Keratinocyte (primary cell): ENCODE measurements around the gene PRRC2C. TPM values are rescaled to one million over a fixed set of nuclear protein-coding genes. Genes with fewer than 3 reads are reported as not detected.

ENCODE experiments used
- DNase-seq: peaks from one replicate; pipeline ENCODE4 v3.0.0-alpha.2; 2011; ENCODE audit warnings: low read depth, missing footprints, low spot score
- FAIRE-seq: peaks from 2 replicates; lab custom pipeline; 2011; peaks lifted over from hg19 to GRCh38; lab: Jason Lieb, UNC
- H2AFZ ChIP-seq: 2 replicates; pipeline ENCODE4 v1.6.0; 2012; ENCODE audit warnings: low read length, control low read depth, inconsistent platforms; ENCODE audit not compliant: control insufficient read depth
- H3K27ac ChIP-seq: 2 replicates; pipeline ENCODE4 v1.5.1; 2011; ENCODE audit warnings: low read length; ENCODE audit not compliant: control insufficient read depth, insufficient read depth
- H3K27me3 ChIP-seq: 3 replicates; pipeline ENCODE4 v1.6.0; 2011; ENCODE audit warnings: low read length; ENCODE audit not compliant: control insufficient read depth, insufficient read depth; ENCODE audit errors: extremely low read depth
- H3K36me3 ChIP-seq, 2 experiments: 2 replicates in 1 of 2; 3 replicates in 1 of 2; pipeline ENCODE4 v1.5.1; 2011; ENCODE audit warnings: low read length in 2 of 2, mild to moderate bottlenecking in 1 of 2; ENCODE audit not compliant: control insufficient read depth in 2 of 2, insufficient read depth in 2 of 2; ENCODE audit errors: extremely low read depth in 1 of 2
- H3K4me1 ChIP-seq: 3 replicates; pipeline ENCODE4 v1.5.1; 2011; ENCODE audit warnings: low read length; ENCODE audit not compliant: control insufficient read depth, insufficient read depth; ENCODE audit errors: extremely low read depth
- H3K4me2 ChIP-seq: 3 replicates; pipeline ENCODE4 v1.6.0; 2011; ENCODE audit warnings: low read depth, low read length; ENCODE audit not compliant: control insufficient read depth, insufficient read depth; ENCODE audit errors: extremely low read depth
- H3K4me3 ChIP-seq, 3 experiments: fragments of 200-600 bp in 1 of 3; sonication (generic) in 1 of 3; 2 replicates in 2 of 3; 3 replicates in 1 of 3; pipeline ENCODE4 v1.5.1; 2011 to 2016; ENCODE audit warnings: low read length in 3 of 3, mild to moderate bottlenecking in 3 of 3, control low read depth in 2 of 3, inconsistent platforms in 1 of 3, low read depth in 1 of 3, mixed read lengths in 1 of 3, mixed run types in 1 of 3, moderate library complexity in 1 of 3; ENCODE audit not compliant: control insufficient read depth in 2 of 3, insufficient read depth in 2 of 3; ENCODE audit errors: extremely low read depth in 1 of 3
- H3K79me2 ChIP-seq: 2 replicates; pipeline ENCODE4 v1.6.0; 2012; ENCODE audit warnings: low read length; ENCODE audit not compliant: control insufficient read depth, insufficient read depth
- H3K9ac ChIP-seq: 3 replicates; pipeline ENCODE4 v1.6.0; 2011; ENCODE audit warnings: low read length; ENCODE audit not compliant: control insufficient read depth, insufficient read depth; ENCODE audit errors: extremely low read depth
- H3K9me1 ChIP-seq: 3 replicates; pipeline ENCODE4 v1.6.0; 2011; ENCODE audit warnings: low read length; ENCODE audit not compliant: control insufficient read depth, insufficient read depth; ENCODE audit errors: extremely low read depth
- H3K9me3 ChIP-seq: 2 replicates; pipeline ENCODE4 v1.5.1; 2012; ENCODE audit warnings: low read depth, low read length; ENCODE audit not compliant: control insufficient read depth
- H4K20me1 ChIP-seq: 3 replicates; pipeline ENCODE4 v1.6.0; 2011; ENCODE audit warnings: low read length; ENCODE audit not compliant: control insufficient read depth, insufficient read depth; ENCODE audit errors: extremely low read depth
- CTCF ChIP-seq, 3 experiments: IDR thresholded peaks in 1 of 3; conservative IDR thresholded peaks in 1 of 3; optimal IDR thresholded peaks in 1 of 3; 2 replicates in 2 of 3; 3 replicates in 1 of 3; pipeline versions ENCODE3 to v1.5.1; 2011; ENCODE audit warnings: low read length in 3 of 3, mild to moderate bottlenecking in 3 of 3, moderate library complexity in 2 of 3, control low read depth in 1 of 3, inconsistent platforms in 1 of 3; ENCODE audit not compliant: insufficient read depth in 2 of 3; ENCODE audit errors: extremely low read depth in 1 of 3
- EZH2 ChIP-seq: IDR thresholded peaks from one replicate; pipeline ENCODE4 v1.6.1; 2012; ENCODE audit warnings: inconsistent platforms, mild to moderate bottlenecking, low read length, moderate library complexity
- dilution Hi-C: fragments of 300-500 bp; cut with MboI; formaldehyde crosslinking; loops from one replicate; pipeline ENCODE4 v1.7.0; 2020; ENCODE audit warnings: low sequenced_read_pairs; ENCODE audit not compliant: extremely low pct_ligation_motif_present
- polyA plus RNA-seq, 5 experiments: library from polyadenylated mRNA; depleted of rRNA in 3 of 5; stranded (reverse) in 3 of 5; stranded (forward) in 1 of 5; unstranded in 1 of 5; fragments of >200 nt; gene quantifications; 1 replicate in 1 of 5; 2 replicates in 3 of 5; 3 replicates in 1 of 5; pipeline versions ENCODE4 v1.2.1 to v1.2.3, GENCODE V29; 2011 to 2012; ENCODE audit warnings: missing spikeins in 2 of 5, low read depth in 1 of 5, low replicate concordance in 1 of 5

The PRRC2C gene
- polyA plus RNA-seq, 1 donor (not counting 4 experiments of a cell fraction or from before 2014, with no cell fraction given), result 88.6 TPM

GRCh38 chr1:171616586-171616985 is 131.3 kb downstream of the PRRC2C start:
- Histone ChIP-seq H3K9ac (no peak overlapping the region), H4K20me1 (no peaks in the 10 kb centered on the region), H3K9me3 (no peaks in the 10 kb centered on the region), H2AFZ (no peak overlapping the region), H3K4me1 (no peaks in the 10 kb centered on the region), H3K9me1 (no peaks in the 10 kb centered on the region), H3K27ac (no peak overlapping the region), H3K4me3 (no peak overlapping the region), H3K4me2 (no peak overlapping the region), H3K27me3 (peaks cover 3% of the 10 kb centered on the region), H3K79me2 (no peaks in the 10 kb centered on the region), H3K36me3 (no peaks in the 10 kb centered on the region)
- TF ChIP-seq CTCF (optimal IDR thresholded peaks at IDR 0.05 in 1 of 3, IDR thresholded peaks at IDR 0.05 in 1 of 3, conservative IDR thresholded peaks at IDR 0.05 in 1 of 3; ENCODE audit: extremely low read depth in 1 of 3, insufficient read depth in 2 of 3, low read length in 3 of 3) (no peak), EZH2 (no peak)
- dilution Hi-C loops, result no loop called here
- FAIRE-seq, result no peak
- no peak for DNase-seq

- TF ChIP-seq CTCF (optimal IDR thresholded peaks at IDR 0.05 in 1 of 3, IDR thresholded peaks at IDR 0.05 in 1 of 3, conservative IDR thresholded peaks at IDR 0.05 in 1 of 3; ENCODE audit: extremely low read depth in 1 of 3, insufficient read depth in 2 of 3, low read length in 3 of 3), result no peak
- no peak for TF ChIP-seq EZH2
- no peak within 1 kb of the TSS for H3K4me2 ChIP-seq
- no peak within 1 kb of the TSS for H3K9ac ChIP-seq
- no peaks in the 10 kb centered on the region for H4K20me1 ChIP-seq
- dilution Hi-C loops, result no loop called here
- H3K9me3 ChIP-seq, result no peaks in the 10 kb centered on the region
- H3K79me2 ChIP-seq, result no peaks in the 10 kb centered on the region
- peaks cover under 1% of the 10 kb centered on the region for H3K27me3 ChIP-seq
- H3K36me3 ChIP-seq, result no peaks in the 10 kb centered on the region
- FAIRE-seq (no peak), DNase-seq (no peak)
- H3K9me1 ChIP-seq, result no peaks in the 10 kb centered on the region
- H2AFZ ChIP-seq, result no peak within 1 kb of the TSS
- H3K27ac ChIP-seq, result no peak within 1 kb of the TSS
- no peak within 1 kb of the TSS for H3K4me3 ChIP-seq
- no peaks in the 10 kb centered on the region for H3K4me1 ChIP-seq
Observed at GRCh38 chr1:171622152-171622462, 136.8 kb downstream of the PRRC2C start, which contains the start of gene MYOCOS. Gene MYOCOS (plus strand): TSS chr1:171622243. CDS start chr1:171623884, 1,641 bp downstream.
